Lung (tissue), 12 donors: ENCODE measurements around the gene SPG7. TPM values are rescaled to one million over a fixed set of nuclear protein-coding genes. Genes with fewer than 3 reads are reported as not detected.

Source experiments
- ATAC-seq: fragments of 200-7000 bp; cut with Tn5 transposase; one replicate; pipeline ENCODE4 v1.9.1; 2020; ENCODE audit warnings: moderate number of reproducible peaks; ENCODE audit not compliant: insufficient read depth, low FRiP score
- DNase-seq, 3 donors: peaks; one replicate each; pipeline ENCODE4 v3.0.0-alpha.2; 2013 to 2017
- H3K27ac ChIP-seq, 2 donors: one replicate each; pipeline ENCODE4 v1.5.1; 2013; ENCODE audit warnings: mild to moderate bottlenecking in 2 of 2, moderate library complexity in 2 of 2, control low read depth in 1 of 2, inconsistent platforms in 1 of 2, low read depth in 1 of 2, low read length in 1 of 2
- H3K27me3 ChIP-seq, 3 donors: one replicate each; pipeline ENCODE4 v1.5.1; 2013; ENCODE audit warnings: low read length in 2 of 3; ENCODE audit not compliant: control insufficient read depth in 3 of 3, insufficient read depth in 3 of 3
- H3K36me3 ChIP-seq, 4 donors: one replicate each; pipeline ENCODE4 v1.5.1; 2013; ENCODE audit warnings: low read length in 4 of 4, mild to moderate bottlenecking in 1 of 4, moderate library complexity in 1 of 4; ENCODE audit not compliant: control insufficient read depth in 4 of 4, insufficient read depth in 4 of 4
- H3K4me1 ChIP-seq, 5 donors: one replicate each; pipeline ENCODE4 v1.5.1; 2013; ENCODE audit warnings: low read length in 5 of 5, mild to moderate bottlenecking in 2 of 5, moderate library complexity in 1 of 5; ENCODE audit not compliant: control insufficient read depth in 5 of 5, insufficient read depth in 5 of 5
- H3K4me3 ChIP-seq: one replicate; pipeline ENCODE4 v1.5.1; 2013; ENCODE audit warnings: mild to moderate bottlenecking, control low read depth, moderate library complexity
- H3K9ac ChIP-seq, 2 donors: one replicate each; pipeline ENCODE4 v1.5.1; 2013; ENCODE audit warnings: low read length in 2 of 2, control low read depth in 1 of 2; ENCODE audit not compliant: insufficient read depth in 1 of 2
- H3K9me3 ChIP-seq, 4 donors: one replicate each; pipeline ENCODE4 v1.5.1; 2013; ENCODE audit warnings: low read length in 3 of 4, mild to moderate bottlenecking in 1 of 4, moderate library complexity in 1 of 4; ENCODE audit not compliant: control insufficient read depth in 4 of 4, insufficient read depth in 3 of 4
- WGBS, 2 donors: extraction: QIAGEN DNeasy Blood & Tissue Kit; methylation state at CpG; one replicate each; pipeline ENCODE4 v1.1.7; 2013; 5-methylcytosine and 5-hydroxymethylcytosine counted together
- polyA plus RNA-seq, 2 donors: library from polyadenylated mRNA; stranded (reverse); fragments of 200-250 nt; gene quantifications; one replicate each; pipeline ENCODE4 v1.2.1, GENCODE V29; 2013
- total RNA-seq, 2 donors: library from RNA; depleted of rRNA in 1 of 2; stranded (reverse); fragments of >200 nt in 1 of 2; gene quantifications; one replicate each; pipeline ENCODE4 v1.2.1, GENCODE V29; 2014 to 2021
- TF ChIP-seq, protein P1 (sequence below): IDR thresholded peaks from 2 replicates; pipeline ENCODE4 v1.5.1; 2012; ENCODE audit warnings: mild to moderate bottlenecking; ENCODE audit errors: control extremely low read depth, extremely low read depth
- donor health status: control.
- donor health status: control.
- donor health status: Bipolar disorder and iron deficiency.
- donor health status: healthy.
- donor health status: DM: yes; HTN: yes; CAD: no.

SPG7 gene
- total and polyA plus RNA-seq, 4 donors, result 59.0 to 114 (median 95.4) TPM

DNA sequence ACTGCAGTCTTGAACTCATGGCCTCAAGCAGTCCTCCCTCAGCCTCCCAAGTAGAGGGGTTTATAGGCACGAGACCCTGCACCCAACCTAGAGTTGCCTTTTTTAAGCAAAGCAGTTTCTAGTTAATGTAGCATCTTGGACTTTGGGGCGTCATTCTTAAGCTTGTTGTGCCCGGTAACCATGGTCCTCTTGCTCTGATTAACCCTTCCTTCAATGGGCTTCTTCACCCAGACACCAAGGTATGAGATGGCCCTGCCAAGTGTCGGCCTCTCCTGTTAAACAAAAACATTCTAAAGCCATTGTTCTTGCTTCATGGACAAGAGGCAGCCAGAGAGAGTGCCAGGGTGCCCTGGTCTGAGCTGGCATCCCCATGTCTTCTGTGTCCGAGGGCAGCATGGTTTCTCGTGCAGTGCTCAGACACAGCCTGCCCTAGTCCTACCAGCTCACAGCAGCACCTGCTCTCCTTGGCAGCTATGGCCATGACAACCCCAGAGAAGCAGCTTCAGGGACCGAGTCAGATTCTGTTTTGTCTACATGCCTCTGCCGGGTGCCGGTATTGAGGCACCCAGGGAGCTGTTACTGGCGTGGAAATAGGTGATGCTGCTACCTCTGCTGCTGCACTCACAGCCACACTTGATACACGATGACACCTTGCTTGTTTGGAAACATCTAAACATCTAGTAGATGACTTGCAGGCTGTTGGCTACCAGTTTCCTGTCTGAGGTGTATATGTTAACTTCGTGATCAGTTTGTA, 55.6 kb downstream of the SPG7 start:
- Histone ChIP-seq H3K36me3 (peaks cover 18 to 38% (median 32%) of the 10 kb centered on the region in 4 donors), H3K9me3 (no peaks in the 10 kb centered on the region), H3K4me3 (no peak overlapping the region), H3K27me3 (peaks cover 0 to 2% (median 0%) of the 10 kb centered on the region in 3 donors), H3K27ac (no peak overlapping the region), H3K4me1 (peaks cover 3 to 36% (median 14%) of the 10 kb centered on the region in 5 donors), H3K9ac (no peak overlapping the region)
- no peak for DNase-seq
- ATAC-seq, result no peak
- TF ChIP-seq, protein P1, sequence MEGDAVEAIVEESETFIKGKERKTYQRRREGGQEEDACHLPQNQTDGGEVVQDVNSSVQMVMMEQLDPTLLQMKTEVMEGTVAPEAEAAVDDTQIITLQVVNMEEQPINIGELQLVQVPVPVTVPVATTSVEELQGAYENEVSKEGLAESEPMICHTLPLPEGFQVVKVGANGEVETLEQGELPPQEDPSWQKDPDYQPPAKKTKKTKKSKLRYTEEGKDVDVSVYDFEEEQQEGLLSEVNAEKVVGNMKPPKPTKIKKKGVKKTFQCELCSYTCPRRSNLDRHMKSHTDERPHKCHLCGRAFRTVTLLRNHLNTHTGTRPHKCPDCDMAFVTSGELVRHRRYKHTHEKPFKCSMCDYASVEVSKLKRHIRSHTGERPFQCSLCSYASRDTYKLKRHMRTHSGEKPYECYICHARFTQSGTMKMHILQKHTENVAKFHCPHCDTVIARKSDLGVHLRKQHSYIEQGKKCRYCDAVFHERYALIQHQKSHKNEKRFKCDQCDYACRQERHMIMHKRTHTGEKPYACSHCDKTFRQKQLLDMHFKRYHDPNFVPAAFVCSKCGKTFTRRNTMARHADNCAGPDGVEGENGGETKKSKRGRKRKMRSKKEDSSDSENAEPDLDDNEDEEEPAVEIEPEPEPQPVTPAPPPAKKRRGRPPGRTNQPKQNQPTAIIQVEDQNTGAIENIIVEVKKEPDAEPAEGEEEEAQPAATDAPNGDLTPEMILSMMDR, result no peak
- WGBS, 2 donors, result 69 to 85% methylated on average over 12 of the region's 12 CpGs

DNA sequence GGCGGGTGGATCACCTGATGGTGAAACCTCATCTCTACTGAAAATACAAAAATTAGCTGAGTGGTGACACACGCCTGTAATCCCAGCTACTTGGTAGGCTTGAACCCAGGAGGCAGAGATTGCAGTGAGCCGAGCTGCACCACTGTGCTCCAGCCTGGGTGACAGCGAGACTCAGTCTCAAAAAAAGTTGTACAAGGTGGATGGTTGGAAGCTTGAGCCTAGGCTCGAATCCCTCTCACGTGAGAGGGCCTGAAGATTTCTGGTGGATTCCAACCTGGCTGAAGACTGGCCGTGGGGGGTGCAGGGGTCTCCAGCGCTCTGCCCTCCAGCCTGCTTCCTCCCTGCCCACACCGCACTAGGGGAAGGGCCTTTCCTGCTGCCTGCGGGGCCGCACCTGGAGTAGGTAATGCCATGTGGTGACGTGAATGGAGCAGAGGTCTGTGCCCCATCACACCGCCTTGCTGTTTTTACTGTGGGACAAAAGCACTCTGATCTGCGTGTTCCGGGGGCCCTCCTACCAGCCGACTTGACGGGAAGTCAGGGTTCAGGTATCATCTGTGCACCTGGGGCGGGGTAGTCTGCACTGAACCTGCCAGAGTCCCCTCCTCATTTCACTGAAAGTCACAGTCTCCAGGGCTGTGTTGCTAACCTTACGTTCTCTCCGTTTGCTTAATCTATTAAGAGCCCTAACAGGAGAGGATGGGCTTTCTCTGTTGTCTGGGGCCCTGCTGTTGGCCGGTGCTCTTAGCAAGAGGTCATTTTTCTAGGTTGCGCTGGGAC, 56.5 kb downstream of the SPG7 start:
- WGBS, 2 donors, result 74 to 78% methylated on average over 21 to 22 of the region's 22 CpGs
- H3K9me3 ChIP-seq, result no peaks in the 10 kb centered on the region
- H3K4me3 ChIP-seq, result no peak overlapping the region
- DNase-seq (no peak), ATAC-seq (no peak)
- no peak overlapping the region for H3K9ac ChIP-seq
- H3K4me1 ChIP-seq, result peaks cover 1 to 35% (median 14%) of the 10 kb centered on the region in 5 donors
- H3K36me3 ChIP-seq, result peaks cover 18 to 38% (median 32%) of the 10 kb centered on the region in 4 donors
- peaks cover 0 to 5% (median 2%) of the 10 kb centered on the region in 3 donors for H3K27me3 ChIP-seq
- TF ChIP-seq, protein P1, result no peak
- H3K27ac ChIP-seq, result no peak overlapping the region

DNA sequence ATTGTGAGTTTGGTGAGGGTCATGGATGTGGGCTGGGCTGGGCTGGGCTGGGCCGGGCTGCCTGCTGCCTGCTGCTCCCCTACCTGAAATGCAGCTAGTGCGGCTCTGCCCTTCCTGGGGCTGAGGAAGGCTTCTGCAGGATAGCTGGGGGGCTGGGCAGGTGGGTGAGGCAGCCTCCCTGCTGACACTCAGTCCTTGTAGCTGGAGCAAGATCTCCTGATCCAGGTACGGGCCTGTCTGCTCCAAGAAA, 57.0 kb downstream of the SPG7 start:
- Histone ChIP-seq H3K27me3 (peaks cover 0 to 5% (median 2%) of the 10 kb centered on the region in 3 donors), H3K36me3 (peaks cover 18 to 38% (median 32%) of the 10 kb centered on the region in 4 donors), H3K9me3 (no peaks in the 10 kb centered on the region), H3K4me1 (peaks cover 0 to 33% (median 14%) of the 10 kb centered on the region in 5 donors), H3K9ac (no peak overlapping the region), H3K27ac (no peak overlapping the region), H3K4me3 (no peak overlapping the region)
- ATAC-seq, result no peak
- DNase-seq, result no peak
- TF ChIP-seq, protein P1, result no peak
- 41 to 43% methylated on average over 3 of the region's 3 CpGs for WGBS, 2 donors
